ENCODE data around the gene SLC22A3. TPM values are rescaled to one million over a fixed set of nuclear protein-coding genes. Genes with fewer than 3 reads are reported as not detected.

SLC22A3 gene
- total and polyA plus RNA-seq, 2 experiments from 2014 or later = 34.9 to 40.3 TPM

GRCh38 chr6:160357088-160357487 is 8.9 kb downstream of the SLC22A3 start:
- Histone ChIP-seq H2AFZ (no peak overlapping the region), H4K20me1 (ENCODE audit: insufficient read depth, poor library complexity, severe bottlenecking) (no peaks in the 10 kb centered on the region), H3K4me1 (ENCODE audit: insufficient read depth) (no peaks in the 10 kb centered on the region), H3K36me3 (replicated peaks; ENCODE audit: insufficient read depth, low read depth) (no peaks in the 10 kb centered on the region), H3K4me3 (no peak overlapping the region), H3K4me2 (no peak overlapping the region), H3K79me2 (peaks cover 53% of the 10 kb centered on the region), H3K27me3 (no peaks in the 10 kb centered on the region), H3K9me3 (ENCODE audit: low read depth) (no peaks in the 10 kb centered on the region), H3K27ac (no peak overlapping the region), H3K9me2 (replicated peaks; ENCODE audit: insufficient read depth) (no peaks in the 10 kb centered on the region)
- no peak for TF ChIP-seq EZH2phosphoT487 (IDR thresholded peaks at IDR 0.05; ENCODE audit: low read depth, severe bottlenecking, unreplicated experiment)
- no peak for TF ChIP-seq CTCF (IDR thresholded peaks at IDR 0.05; ENCODE audit: poor library complexity)
- TF ChIP-seq EZH2 (IDR thresholded peaks at IDR 0.05; ENCODE audit: borderline replicate concordance) = no peak
- WGBS (ENCODE audit: low lambda C conversion rate, missing lambda C conversion rate) = 72% methylated on average over 6 of the region's 6 CpGs
- DNase-seq (ENCODE audit: low spot score) = no peak

GRCh38 chr6:160358225-160359119 is 10.3 kb downstream of the SLC22A3 start:
- DNase-seq (ENCODE audit: low spot score) = no peak

GRCh38 chr6:160360955-160361354 is 12.8 kb downstream of the SLC22A3 start:
- no peaks in the 10 kb centered on the region for H3K9me2 ChIP-seq (replicated peaks; ENCODE audit: insufficient read depth)
- no peaks in the 10 kb centered on the region for H3K4me1 ChIP-seq (ENCODE audit: insufficient read depth)
- no peak overlapping the region for H3K4me3 ChIP-seq
- no peak overlapping the region for H2AFZ ChIP-seq
- H3K9me3 ChIP-seq (ENCODE audit: low read depth) = no peaks in the 10 kb centered on the region
- DNase-seq (ENCODE audit: low spot score) = no peak
- H4K20me1 ChIP-seq (ENCODE audit: insufficient read depth, poor library complexity, severe bottlenecking) = no peaks in the 10 kb centered on the region
- no peak for TF ChIP-seq EZH2phosphoT487 (IDR thresholded peaks at IDR 0.05; ENCODE audit: low read depth, severe bottlenecking, unreplicated experiment)
- TF ChIP-seq EZH2 (IDR thresholded peaks at IDR 0.05; ENCODE audit: borderline replicate concordance) = no peak
- no peak for TF ChIP-seq CTCF (IDR thresholded peaks at IDR 0.05; ENCODE audit: poor library complexity)
- H3K27ac ChIP-seq = no peak overlapping the region
- peaks cover 28% of the 10 kb centered on the region for H3K79me2 ChIP-seq
- no peaks in the 10 kb centered on the region for H3K27me3 ChIP-seq
- no peak overlapping the region for H3K4me2 ChIP-seq
- H3K36me3 ChIP-seq (replicated peaks; ENCODE audit: insufficient read depth, low read depth) = no peaks in the 10 kb centered on the region

More at GRCh38 chr6:160358225-160359119, 10.3 kb downstream of the SLC22A3 start:
- H3K79me2 ChIP-seq = peaks cover 45% of the 10 kb centered on the region
- no peak overlapping the region for H3K4me2 ChIP-seq
- TF ChIP-seq EZH2phosphoT487 (IDR thresholded peaks at IDR 0.05; ENCODE audit: low read depth, severe bottlenecking, unreplicated experiment) (no peak), EZH2 (IDR thresholded peaks at IDR 0.05; ENCODE audit: borderline replicate concordance) (no peak), CTCF (IDR thresholded peaks at IDR 0.05; ENCODE audit: poor library complexity) (no peak)
- WGBS (ENCODE audit: low lambda C conversion rate, missing lambda C conversion rate) = 80% methylated on average over 9 of the region's 9 CpGs
- H3K27ac ChIP-seq = no peak overlapping the region
- H3K9me2 ChIP-seq (replicated peaks; ENCODE audit: insufficient read depth) = no peaks in the 10 kb centered on the region
- no peaks in the 10 kb centered on the region for H3K9me3 ChIP-seq (ENCODE audit: low read depth)
- no peak overlapping the region for H2AFZ ChIP-seq
- no peaks in the 10 kb centered on the region for H4K20me1 ChIP-seq (ENCODE audit: insufficient read depth, poor library complexity, severe bottlenecking)
- no peaks in the 10 kb centered on the region for H3K27me3 ChIP-seq
- no peaks in the 10 kb centered on the region for H3K36me3 ChIP-seq (replicated peaks; ENCODE audit: insufficient read depth, low read depth)
- no peaks in the 10 kb centered on the region for H3K4me1 ChIP-seq (ENCODE audit: insufficient read depth)
- H3K4me3 ChIP-seq = no peak overlapping the region

Measured in hepatocyte (in vitro differentiated cells).